Measurements from ENCODE around the gene PSEN2.
"Not testable (repeated sequence)": the region's sequence is repeated elsewhere in the genome, so short reads cannot be mapped to it uniquely, and the experiment has no call there.

Gene PSEN2

DNA sequence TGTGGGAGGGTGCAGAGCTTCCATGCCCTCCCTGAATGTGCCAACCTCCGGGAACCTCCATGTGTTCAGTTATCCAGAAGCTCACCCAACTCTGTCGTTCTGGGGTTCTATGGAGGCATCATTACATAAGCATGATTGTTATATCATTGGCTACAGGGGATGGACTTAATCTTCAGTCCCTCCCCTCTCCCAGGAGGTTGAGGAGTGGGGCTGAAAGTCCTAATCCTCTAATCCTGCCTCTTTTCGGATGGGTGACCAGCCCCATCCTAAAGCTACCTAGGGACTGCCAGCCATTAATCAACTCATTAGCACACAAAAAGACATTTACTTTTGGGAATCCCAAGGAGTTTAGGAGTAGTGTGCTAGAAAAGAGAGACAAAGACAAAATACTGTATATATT lies 32.0 kb upstream of the PSEN2 start:
- H3K4me3 ChIP-seq (ENCODE audit: low read length) = no peak overlapping the region
- TF ChIP-seq ZNF274 (IDR thresholded peaks at IDR 0.05; ENCODE audit: low read depth, low read length) = no peak

GRCh38 chr1:226845624-226846023 lies 24.8 kb upstream of the PSEN2 start:
- no peak for TF ChIP-seq ZNF274 (IDR thresholded peaks at IDR 0.05; ENCODE audit: low read depth, low read length)
- H3K4me3 ChIP-seq (ENCODE audit: low read length) = no peak overlapping the region

GRCh38 chr1:226846786-226847185 lies 23.6 kb upstream of the PSEN2 start:
- no peak for TF ChIP-seq ZNF274 (IDR thresholded peaks at IDR 0.05; ENCODE audit: low read depth, low read length)
- no peak overlapping the region for H3K4me3 ChIP-seq (ENCODE audit: low read length)

DNA sequence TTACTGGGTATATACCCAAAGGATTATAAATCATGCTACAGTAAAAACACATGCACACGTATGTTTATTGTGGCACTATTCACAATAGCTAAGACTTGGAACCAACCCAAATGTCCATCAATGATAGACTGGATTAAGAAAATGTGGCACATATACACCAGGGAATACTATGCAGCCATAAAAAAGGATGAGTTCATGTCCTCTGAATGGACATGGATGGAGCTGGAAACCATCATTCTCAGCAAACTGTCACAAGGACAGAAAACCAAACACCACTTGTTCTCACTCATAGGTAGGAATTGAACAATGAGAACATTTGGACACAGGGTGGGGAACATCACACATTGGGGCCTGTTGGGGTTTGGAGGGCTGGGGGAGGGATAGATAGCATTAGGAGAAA lies 15.9 kb upstream of the PSEN2 start:
- not testable (repeated sequence) for H3K4me3 ChIP-seq (ENCODE audit: low read length)

DNA sequence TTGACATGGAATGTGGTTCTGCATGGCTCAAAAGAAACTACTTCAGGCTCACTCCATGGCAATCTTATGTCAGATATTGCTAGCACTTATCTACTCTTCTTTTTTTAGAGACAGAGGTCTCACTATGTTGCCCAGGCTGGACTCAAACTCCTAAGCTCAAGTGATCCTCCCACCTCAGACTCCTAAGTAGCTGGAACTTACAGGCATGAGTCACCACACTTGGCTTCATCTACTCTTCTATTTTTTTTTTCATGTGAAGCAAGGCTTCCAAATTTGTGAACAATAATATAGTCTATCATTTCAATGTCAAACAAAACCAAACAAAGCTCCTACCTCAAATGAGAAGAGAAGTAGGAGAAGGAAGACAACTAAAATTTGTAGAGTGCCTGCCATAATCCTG lies 7.5 kb upstream of the PSEN2 start:
- TF ChIP-seq ZNF274 (IDR thresholded peaks at IDR 0.05; ENCODE audit: low read depth, low read length) = no peak
- H3K4me3 ChIP-seq (ENCODE audit: low read length) = no peak overlapping the region

DNA sequence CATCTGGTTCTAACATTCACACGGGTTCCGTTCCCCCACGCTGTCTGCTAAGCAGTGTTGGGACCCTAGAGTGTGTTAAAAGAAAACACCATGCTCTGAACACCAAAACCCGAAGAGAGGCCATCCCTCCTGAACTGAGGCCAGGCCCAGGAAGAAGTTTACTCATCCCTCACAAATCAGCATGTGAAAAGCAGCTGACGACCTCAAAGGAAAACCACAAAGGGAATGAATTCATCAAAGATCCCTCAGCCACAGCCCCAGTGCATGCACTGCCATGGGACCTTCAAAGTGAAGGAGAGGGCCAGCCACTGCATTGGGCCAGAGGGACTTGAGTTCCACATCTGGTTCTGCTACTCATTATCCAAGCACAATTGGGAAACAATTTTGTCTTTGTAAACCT lies 7.0 kb upstream of the PSEN2 start:
- H3K4me3 ChIP-seq (ENCODE audit: low read length) = no peak overlapping the region
- no peak for TF ChIP-seq ZNF274 (IDR thresholded peaks at IDR 0.05; ENCODE audit: low read depth, low read length)

DNA sequence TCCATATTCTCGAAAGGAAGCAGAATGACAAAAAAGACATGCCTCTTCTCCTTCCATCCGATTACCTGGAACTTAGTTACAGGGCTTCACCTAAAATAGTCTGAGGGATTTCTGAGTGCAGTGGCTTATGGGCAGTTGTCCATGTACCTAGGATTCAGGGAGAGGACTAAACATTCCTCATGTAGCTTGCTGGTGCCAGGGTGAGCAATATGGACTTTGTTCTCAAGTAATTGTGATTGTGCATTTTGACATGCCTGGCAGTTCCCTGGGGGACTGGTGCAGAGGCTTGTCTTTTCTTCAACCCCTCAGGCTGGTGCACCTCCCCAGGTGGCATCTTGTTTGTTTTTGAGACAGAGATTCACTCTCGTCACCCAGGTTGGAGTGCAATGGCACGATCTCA lies 6.1 kb upstream of the PSEN2 start:
- no peak for TF ChIP-seq ZNF274 (IDR thresholded peaks at IDR 0.05; ENCODE audit: low read depth, low read length)
- H3K4me3 ChIP-seq (ENCODE audit: low read length) = no peak overlapping the region

GRCh38 chr1:226865590-226865989 lies 4.8 kb upstream of the PSEN2 start:
- no peak for TF ChIP-seq ZNF274 (IDR thresholded peaks at IDR 0.05; ENCODE audit: low read depth, low read length)
- no peak overlapping the region for H3K4me3 ChIP-seq (ENCODE audit: low read length)

- TF ChIP-seq ZNF274 (IDR thresholded peaks at IDR 0.05; ENCODE audit: low read depth, low read length) = no peak
These were observed 2.9 kb upstream of the PSEN2 start for GRCh38 chr1:226867461-226868054.

DNA sequence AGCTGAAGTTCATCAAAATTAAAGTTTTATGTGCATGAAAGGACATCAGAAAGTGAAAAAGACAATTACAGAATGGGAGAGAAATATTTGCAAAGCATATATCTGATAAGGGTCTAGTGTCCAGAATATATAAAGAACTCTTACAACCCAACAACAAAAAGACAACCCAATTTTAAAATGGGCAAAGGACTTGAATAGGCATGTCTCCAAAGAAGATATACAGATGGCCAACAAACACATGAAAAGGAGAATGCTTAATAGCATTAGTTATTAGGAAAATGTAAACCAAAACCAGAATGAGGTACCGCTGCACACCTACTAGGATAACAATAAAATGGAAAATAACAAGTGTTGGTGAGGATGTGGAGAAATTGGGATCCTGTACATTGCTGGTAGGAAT lies 1.7 kb upstream of the PSEN2 start:
- TF ChIP-seq ZNF274 (IDR thresholded peaks at IDR 0.05; ENCODE audit: low read depth, low read length) = no peak

More at GRCh38 chr1:226867461-226868054, 2.9 kb upstream of the PSEN2 start:
- no peak overlapping the region for H3K4me3 ChIP-seq (ENCODE audit: low read length)

GRCh38 chr1:226870026-226870400 lies 403 bp upstream of the PSEN2 start:
- H3K4me3 ChIP-seq (ENCODE audit: low read length) = peak overlapping the region; percentile 80
- no peak for TF ChIP-seq ZNF274 (IDR thresholded peaks at IDR 0.05; ENCODE audit: low read depth, low read length)

More for the DNA sequence above, 1.7 kb upstream of the PSEN2 start:
- no peak overlapping the region for H3K4me3 ChIP-seq (ENCODE audit: low read length)

DNA sequence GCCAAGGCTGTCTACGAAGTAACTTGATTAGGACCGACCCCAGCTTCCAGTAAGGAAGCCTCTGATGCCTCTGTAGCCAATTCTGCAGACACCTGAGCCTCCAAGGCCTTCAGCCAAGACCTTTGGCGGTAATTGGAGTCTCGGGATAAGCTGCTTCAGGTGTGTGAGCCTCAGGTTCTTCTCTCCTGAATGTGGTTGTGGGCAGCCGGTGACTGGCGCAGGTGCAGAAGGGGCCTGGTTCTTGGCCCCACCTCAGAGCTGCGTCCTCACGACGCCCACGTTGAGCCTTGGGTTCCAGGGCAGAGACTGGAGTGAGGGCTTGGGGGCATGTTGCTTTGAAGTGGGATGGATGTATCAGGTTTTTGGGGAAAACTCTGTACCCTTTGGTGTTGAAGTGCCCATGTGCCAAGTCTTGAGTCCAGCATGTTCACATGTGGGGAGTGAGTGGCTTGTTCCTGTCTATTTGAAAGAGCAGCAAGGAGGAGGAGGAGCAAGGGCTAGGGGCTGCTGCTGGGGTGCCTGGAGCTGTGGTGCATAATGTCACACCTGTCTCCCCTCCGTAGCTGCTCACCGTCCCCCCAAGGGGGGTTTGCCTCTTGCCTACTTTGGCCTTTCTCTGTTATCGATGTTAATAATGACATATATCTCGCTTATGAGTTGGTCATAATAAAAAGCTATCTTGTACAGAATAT lies 1.4 kb downstream of the PSEN2 start:
- no peak overlapping the region; the same call in 1 of the 2 replicates for H3K4me3 ChIP-seq (ENCODE audit: low read length)
- TF ChIP-seq ZNF274 (IDR thresholded peaks at IDR 0.05; ENCODE audit: low read depth, low read length) = no peak

GRCh38 chr1:226872437-226872836 lies 2.0 kb downstream of the PSEN2 start:
- H3K4me3 ChIP-seq (ENCODE audit: low read length) = no peak overlapping the region
- TF ChIP-seq ZNF274 (IDR thresholded peaks at IDR 0.05; ENCODE audit: low read depth, low read length) = no peak

GRCh38 chr1:226873771-226874578 lies 3.6 kb downstream of the PSEN2 start:
- no peak for TF ChIP-seq ZNF274 (IDR thresholded peaks at IDR 0.05; ENCODE audit: low read depth, low read length)
- H3K4me3 ChIP-seq (ENCODE audit: low read length) = no peak overlapping the region

Measured in GM08714 (cell line).